Measurements from ENCODE around the gene CLCN6. TPM values are rescaled to one million over a fixed set of nuclear protein-coding genes. Genes with fewer than 3 reads are reported as not detected.

The CLCN6 gene, protein sequence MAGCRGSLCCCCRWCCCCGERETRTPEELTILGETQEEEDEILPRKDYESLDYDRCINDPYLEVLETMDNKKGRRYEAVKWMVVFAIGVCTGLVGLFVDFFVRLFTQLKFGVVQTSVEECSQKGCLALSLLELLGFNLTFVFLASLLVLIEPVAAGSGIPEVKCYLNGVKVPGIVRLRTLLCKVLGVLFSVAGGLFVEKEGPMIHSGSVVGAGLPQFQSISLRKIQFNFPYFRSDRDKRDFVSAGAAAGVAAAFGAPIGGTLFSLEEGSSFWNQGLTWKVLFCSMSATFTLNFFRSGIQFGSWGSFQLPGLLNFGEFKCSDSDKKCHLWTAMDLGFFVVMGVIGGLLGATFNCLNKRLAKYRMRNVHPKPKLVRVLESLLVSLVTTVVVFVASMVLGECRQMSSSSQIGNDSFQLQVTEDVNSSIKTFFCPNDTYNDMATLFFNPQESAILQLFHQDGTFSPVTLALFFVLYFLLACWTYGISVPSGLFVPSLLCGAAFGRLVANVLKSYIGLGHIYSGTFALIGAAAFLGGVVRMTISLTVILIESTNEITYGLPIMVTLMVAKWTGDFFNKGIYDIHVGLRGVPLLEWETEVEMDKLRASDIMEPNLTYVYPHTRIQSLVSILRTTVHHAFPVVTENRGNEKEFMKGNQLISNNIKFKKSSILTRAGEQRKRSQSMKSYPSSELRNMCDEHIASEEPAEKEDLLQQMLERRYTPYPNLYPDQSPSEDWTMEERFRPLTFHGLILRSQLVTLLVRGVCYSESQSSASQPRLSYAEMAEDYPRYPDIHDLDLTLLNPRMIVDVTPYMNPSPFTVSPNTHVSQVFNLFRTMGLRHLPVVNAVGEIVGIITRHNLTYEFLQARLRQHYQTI
- polyA plus RNA-seq (2012; ENCODE audit: low read depth, missing spikeins): 8.9 TPM

DNA sequence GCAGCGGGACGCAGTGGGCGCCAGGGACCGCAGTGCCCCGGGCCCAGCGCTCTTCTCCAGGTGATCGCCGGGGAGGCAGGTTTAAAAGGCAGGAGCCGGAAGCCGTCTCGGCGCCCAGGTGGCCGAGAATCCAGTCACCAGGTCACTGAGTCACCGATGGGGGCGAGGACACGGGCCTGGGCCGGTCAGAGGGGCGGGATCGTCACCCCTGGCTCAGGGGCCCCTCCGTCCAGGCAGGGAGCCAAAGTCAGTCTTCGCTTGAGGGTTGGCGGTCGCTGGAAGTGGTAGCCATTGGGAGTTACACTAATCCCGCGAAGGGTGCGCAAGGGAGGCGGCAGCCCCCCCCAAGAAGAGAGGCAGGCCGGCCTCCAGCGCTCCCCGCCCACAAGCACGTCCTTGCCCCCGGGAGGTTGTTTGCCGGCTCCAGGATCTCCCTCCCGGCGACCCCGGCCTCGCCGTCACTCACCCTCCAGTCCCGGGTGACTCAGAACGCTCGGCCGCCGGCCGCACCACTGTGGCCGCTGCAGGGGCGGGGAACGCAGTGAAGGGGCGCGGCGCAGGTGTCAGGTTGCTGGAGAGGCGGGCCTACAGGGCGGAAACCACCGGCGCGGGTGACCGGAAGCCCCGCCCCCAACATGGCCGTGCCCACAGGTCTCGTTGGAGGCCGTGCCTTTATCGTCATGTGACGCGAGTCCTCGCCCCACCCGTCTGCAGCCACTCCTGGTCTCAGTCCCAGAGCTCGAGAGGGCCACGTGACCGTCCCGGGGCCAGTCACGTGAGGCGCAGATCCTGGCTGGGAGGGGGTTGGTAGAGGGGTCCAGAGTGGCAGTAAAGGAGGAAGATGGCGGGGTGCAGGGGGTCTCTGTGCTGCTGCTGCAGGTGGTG, at the start of gene CLCN6, which contains the start of gene MTHFR:
CLCN6 (plus strand) TSS at position 770 of the 885 bp plus-strand sequence; CDS start at position 842, 72 bp downstream.
MTHFR (minus strand) TSS at position 543 of the 885 bp plus-strand sequence. CDS start 2,848 bp downstream, outside the sequence.
- DNase-seq (ENCODE audit: insufficient read length, low spot score) (peak; percentile 98), FAIRE-seq (peak; percentile 99)
- peak; percentile 52 for TF ChIP-seq POLR2AphosphoS5 (IDR thresholded peaks at IDR 0.05; ENCODE audit: low read depth, low read length)
- TF ChIP-seq POU2F2 (IDR thresholded peaks at IDR 0.05; ENCODE audit: low read depth, low read length): no peak
- TF ChIP-seq SPI1 (IDR thresholded peaks at IDR 0.05; ENCODE audit: low read depth, low read length): no peak
- no peak; the same call in none of the 2 replicates for TF ChIP-seq TAF1 (IDR thresholded peaks at IDR 0.05; ENCODE audit: low read depth, low read length)
- TF ChIP-seq POLR2A (IDR thresholded peaks at IDR 0.05; ENCODE audit: low read depth, low read length): 0 out of 2 replicates have a peak, but pooled peaks have one; percentile 33
- TF ChIP-seq PAX5 (IDR thresholded peaks at IDR 0.05; ENCODE audit: insufficient read depth, low read length, severe bottlenecking): no peak

DNA sequence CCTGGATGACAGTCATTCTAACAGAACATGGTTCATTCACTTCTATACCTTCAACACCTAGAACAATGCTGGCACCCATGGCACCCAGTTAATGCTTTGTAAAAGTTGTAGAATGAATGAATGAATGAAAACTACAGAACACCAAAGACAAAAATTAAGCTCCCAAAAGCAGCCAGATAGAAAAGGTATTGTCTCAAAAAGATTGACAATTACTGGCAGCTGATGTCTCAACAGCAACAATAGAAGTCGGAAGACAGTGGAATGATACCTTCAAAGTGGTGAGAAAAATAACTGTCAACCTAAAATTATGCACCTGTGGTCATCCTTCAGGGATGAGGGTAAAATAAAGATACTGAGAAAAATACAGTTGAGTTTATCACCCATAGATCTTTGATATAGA, 48.9 kb upstream of the CLCN6 start:
- no peak for DNase-seq (ENCODE audit: insufficient read length, low spot score)
- FAIRE-seq: no peak
- TF ChIP-seq TAF1 (IDR thresholded peaks at IDR 0.05; ENCODE audit: low read depth, low read length): no peak
- no peak for TF ChIP-seq POU2F2 (IDR thresholded peaks at IDR 0.05; ENCODE audit: low read depth, low read length)
- no peak for TF ChIP-seq POLR2AphosphoS5 (IDR thresholded peaks at IDR 0.05; ENCODE audit: low read depth, low read length)
- no peak for TF ChIP-seq POLR2A (IDR thresholded peaks at IDR 0.05; ENCODE audit: low read depth, low read length)
- no peak for TF ChIP-seq PAX5 (IDR thresholded peaks at IDR 0.05; ENCODE audit: insufficient read depth, low read length, severe bottlenecking)
- TF ChIP-seq SPI1 (IDR thresholded peaks at IDR 0.05; ENCODE audit: low read depth, low read length): no peak

DNA sequence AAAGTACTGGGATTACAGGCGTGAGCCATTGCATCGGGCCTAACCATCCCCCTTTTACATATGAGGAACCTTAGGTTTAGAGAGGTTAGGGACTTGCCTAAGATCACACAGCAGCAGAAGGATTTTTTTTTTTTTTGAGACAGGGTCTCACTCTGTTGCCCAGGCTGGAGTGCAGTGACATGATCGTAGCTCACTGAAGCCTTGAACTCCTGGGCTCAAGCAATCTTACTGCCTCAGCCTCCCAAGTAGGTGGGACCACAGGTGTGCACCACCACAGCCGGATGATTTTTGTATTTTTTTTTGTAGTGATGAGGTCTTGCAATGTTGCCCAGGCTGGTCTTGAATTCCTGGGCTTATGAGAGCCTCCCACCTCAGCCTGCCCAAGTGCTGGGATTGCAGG, 46.2 kb upstream of the CLCN6 start:
- DNase-seq (ENCODE audit: insufficient read length, low spot score) (no peak), FAIRE-seq (no peak)
- TF ChIP-seq POU2F2 (IDR thresholded peaks at IDR 0.05; ENCODE audit: low read depth, low read length) (no peak), TAF1 (IDR thresholded peaks at IDR 0.05; ENCODE audit: low read depth, low read length) (no peak), POLR2AphosphoS5 (IDR thresholded peaks at IDR 0.05; ENCODE audit: low read depth, low read length) (no peak), POLR2A (IDR thresholded peaks at IDR 0.05; ENCODE audit: low read depth, low read length) (no peak), PAX5 (IDR thresholded peaks at IDR 0.05; ENCODE audit: insufficient read depth, low read length, severe bottlenecking) (no peak), SPI1 (IDR thresholded peaks at IDR 0.05; ENCODE audit: low read depth, low read length) (no peak)

DNA sequence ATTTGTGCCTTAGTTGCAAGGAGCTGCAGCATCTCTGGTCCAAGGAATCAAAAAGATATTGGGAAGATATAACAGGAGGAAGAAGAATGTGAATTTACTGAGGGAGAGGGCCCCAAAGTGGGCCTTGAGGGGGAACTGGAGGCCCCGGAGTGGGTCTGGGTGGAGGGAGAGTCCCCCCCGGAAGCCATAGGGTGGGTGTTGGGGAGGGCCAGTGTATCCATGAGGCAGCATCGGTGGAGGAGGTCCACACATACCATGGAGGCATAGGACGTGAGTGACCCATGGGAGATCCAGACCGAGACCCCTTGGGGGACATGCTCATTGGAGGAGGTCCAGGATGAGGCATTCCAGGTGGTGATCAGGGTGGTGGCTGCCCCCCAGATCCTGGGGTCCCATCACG, 44.7 kb upstream of the CLCN6 start:
- DNase-seq (ENCODE audit: insufficient read length, low spot score) (no peak), FAIRE-seq (no peak)
- no peak for TF ChIP-seq POLR2A (IDR thresholded peaks at IDR 0.05; ENCODE audit: low read depth, low read length)
- TF ChIP-seq TAF1 (IDR thresholded peaks at IDR 0.05; ENCODE audit: low read depth, low read length): no peak
- no peak for TF ChIP-seq POU2F2 (IDR thresholded peaks at IDR 0.05; ENCODE audit: low read depth, low read length)
- TF ChIP-seq SPI1 (IDR thresholded peaks at IDR 0.05; ENCODE audit: low read depth, low read length): no peak
- TF ChIP-seq PAX5 (IDR thresholded peaks at IDR 0.05; ENCODE audit: insufficient read depth, low read length, severe bottlenecking): no peak
- TF ChIP-seq POLR2AphosphoS5 (IDR thresholded peaks at IDR 0.05; ENCODE audit: low read depth, low read length): no peak

DNA sequence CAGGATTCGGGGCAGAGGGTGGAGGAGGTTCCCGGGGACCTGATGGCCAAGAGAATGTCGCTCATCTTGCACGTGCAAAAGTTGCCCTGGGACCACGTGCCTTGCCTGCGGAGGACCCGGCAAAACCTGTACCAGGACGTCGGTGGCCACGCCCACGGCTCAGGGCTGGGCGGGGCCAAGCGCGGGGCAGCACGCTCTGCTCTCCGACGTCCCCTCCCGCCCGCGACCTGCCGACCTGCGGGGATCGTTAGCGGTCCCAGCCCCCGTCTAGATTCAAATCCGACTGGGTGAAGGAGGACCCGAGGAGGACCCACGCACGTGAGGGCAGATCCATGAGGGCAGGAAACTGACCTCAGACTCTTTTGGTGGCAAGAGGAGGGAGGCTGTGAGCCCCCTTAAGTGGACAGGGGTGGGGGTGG, 44.0 kb upstream of the CLCN6 start, which contains the start of gene C1orf167:
C1orf167 (plus strand) TSS at position 206 of the 419 bp plus-strand sequence. CDS start 2,208 bp downstream, outside the sequence.
- TF ChIP-seq PAX5 (IDR thresholded peaks at IDR 0.05; ENCODE audit: insufficient read depth, low read length, severe bottlenecking) (no peak), SPI1 (IDR thresholded peaks at IDR 0.05; ENCODE audit: low read depth, low read length) (no peak), TAF1 (IDR thresholded peaks at IDR 0.05; ENCODE audit: low read depth, low read length) (no peak), POLR2A (IDR thresholded peaks at IDR 0.05; ENCODE audit: low read depth, low read length) (no peak), POU2F2 (IDR thresholded peaks at IDR 0.05; ENCODE audit: low read depth, low read length) (no peak), POLR2AphosphoS5 (IDR thresholded peaks at IDR 0.05; ENCODE audit: low read depth, low read length) (no peak)
- no peak for DNase-seq (ENCODE audit: insufficient read length, low spot score)
- no peak for FAIRE-seq

DNA sequence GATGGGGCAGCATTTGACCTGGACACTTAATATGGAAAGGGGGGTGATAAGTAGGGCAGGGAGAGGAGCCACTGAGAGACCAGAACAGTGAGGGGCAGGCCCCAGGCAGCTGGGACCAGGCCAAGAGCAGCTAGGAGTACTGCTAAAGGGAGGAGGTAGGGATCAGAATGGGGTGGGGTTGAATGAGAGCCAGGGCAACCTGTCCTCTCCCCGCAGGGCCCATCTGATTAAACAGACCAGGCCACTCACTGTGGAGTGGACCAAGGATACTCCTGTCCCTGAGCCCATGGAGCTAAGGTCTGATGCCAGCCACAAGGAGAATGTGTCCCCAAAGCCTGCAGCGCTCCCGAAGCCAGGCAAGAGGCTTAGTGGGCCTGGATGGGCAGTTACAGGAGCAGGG, 41.9 kb upstream of the CLCN6 start:
- FAIRE-seq (no peak), DNase-seq (ENCODE audit: insufficient read length, low spot score) (no peak)

DNA sequence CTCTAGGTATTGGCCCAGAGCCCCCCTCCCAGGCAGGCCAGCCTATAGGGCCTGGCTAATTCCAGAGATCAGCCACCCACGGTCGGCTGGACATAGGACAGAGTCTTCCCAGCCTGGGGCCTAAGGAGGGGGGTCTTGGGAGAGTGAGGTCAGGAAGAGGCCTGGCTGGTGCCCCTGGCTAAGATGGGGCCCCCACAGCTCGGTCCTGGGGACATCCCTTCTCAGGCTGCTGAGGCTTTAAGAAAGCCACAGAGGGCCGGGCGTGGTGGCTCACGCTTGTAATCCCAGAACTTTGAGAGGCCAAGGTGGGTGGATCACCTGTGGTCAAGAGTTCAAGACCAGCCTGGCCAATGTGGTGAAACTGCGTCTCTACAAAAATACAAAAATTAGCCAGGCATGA, 41.5 kb upstream of the CLCN6 start:
- no peak for FAIRE-seq

More for the DNA sequence above, 41.9 kb upstream of the CLCN6 start:
- TF ChIP-seq POLR2A (IDR thresholded peaks at IDR 0.05; ENCODE audit: low read depth, low read length) (no peak), TAF1 (IDR thresholded peaks at IDR 0.05; ENCODE audit: low read depth, low read length) (no peak), PAX5 (IDR thresholded peaks at IDR 0.05; ENCODE audit: insufficient read depth, low read length, severe bottlenecking) (no peak), POLR2AphosphoS5 (IDR thresholded peaks at IDR 0.05; ENCODE audit: low read depth, low read length) (no peak), POU2F2 (IDR thresholded peaks at IDR 0.05; ENCODE audit: low read depth, low read length) (no peak), SPI1 (IDR thresholded peaks at IDR 0.05; ENCODE audit: low read depth, low read length) (no peak)

More for the DNA sequence above, 41.5 kb upstream of the CLCN6 start:
- no peak for DNase-seq (ENCODE audit: insufficient read length, low spot score)
- TF ChIP-seq PAX5 (IDR thresholded peaks at IDR 0.05; ENCODE audit: insufficient read depth, low read length, severe bottlenecking) (no peak), POLR2AphosphoS5 (IDR thresholded peaks at IDR 0.05; ENCODE audit: low read depth, low read length) (no peak), SPI1 (IDR thresholded peaks at IDR 0.05; ENCODE audit: low read depth, low read length) (no peak), POU2F2 (IDR thresholded peaks at IDR 0.05; ENCODE audit: low read depth, low read length) (no peak), POLR2A (IDR thresholded peaks at IDR 0.05; ENCODE audit: low read depth, low read length) (no peak), TAF1 (IDR thresholded peaks at IDR 0.05; ENCODE audit: low read depth, low read length) (no peak)
